Mesenchymal stem cell (in vitro differentiated cells and primary cell): ENCODE data around the gene GREM2. TPM values are rescaled to one million over a fixed set of nuclear protein-coding genes. Genes with fewer than 3 reads are reported as not detected.
A peak's percentile ranks its signal among the peaks of the same experiment; 100 is the strongest.

ENCODE experiments used
- DNase-seq: peaks from one replicate; pipeline ENCODE4 v3.0.0-alpha.2; 2013
- H2AFZ ChIP-seq: one replicate; pipeline ENCODE4 v1.6.1; 2013; ENCODE audit warnings: low read depth, mild to moderate bottlenecking, control low read depth, inconsistent platforms, low read length, moderate library complexity
- H2AK5ac ChIP-seq: 2 replicates; pipeline ENCODE4 v1.6.1; 2013; ENCODE audit warnings: low read length, moderate library complexity, mild to moderate bottlenecking, inconsistent platforms; ENCODE audit not compliant: severe bottlenecking
- H2BK120ac ChIP-seq: one replicate; pipeline ENCODE4 v1.6.1; 2013; ENCODE audit warnings: low read depth, mild to moderate bottlenecking, inconsistent platforms, low read length, moderate library complexity
- H2BK12ac ChIP-seq, 2 experiments: one replicate each; pipeline ENCODE4 v1.6.1; 2013; ENCODE audit warnings: inconsistent platforms in 2 of 2, low read length in 2 of 2, mild to moderate bottlenecking in 2 of 2, moderate library complexity in 2 of 2, control low read depth in 1 of 2
- H2BK15ac ChIP-seq: one replicate; pipeline ENCODE4 v1.6.1; 2013; ENCODE audit warnings: mild to moderate bottlenecking, low read depth, inconsistent platforms; ENCODE audit not compliant: poor library complexity, severe bottlenecking
- H2BK5ac ChIP-seq: 2 replicates; pipeline ENCODE4 v1.6.1; 2013; ENCODE audit warnings: low read depth, mild to moderate bottlenecking, low read length, control low read depth, inconsistent platforms; ENCODE audit not compliant: poor library complexity, severe bottlenecking
- H3K14ac ChIP-seq, 2 experiments: one replicate each; pipeline ENCODE4 v1.6.1; 2013; ENCODE audit warnings: inconsistent platforms in 2 of 2, low read length in 2 of 2, control low read depth in 1 of 2, mild to moderate bottlenecking in 1 of 2, moderate library complexity in 1 of 2
- H3K18ac ChIP-seq, 2 experiments: one replicate each; pipeline ENCODE4 v1.6.1; 2013; ENCODE audit warnings: inconsistent platforms in 2 of 2, low read length in 2 of 2, control low read depth in 1 of 2, low read depth in 1 of 2, mild to moderate bottlenecking in 1 of 2
- H3K23ac ChIP-seq, 2 experiments: one replicate each; pipeline ENCODE4 v1.6.1; 2013; ENCODE audit warnings: inconsistent platforms in 2 of 2, low read length in 2 of 2, mild to moderate bottlenecking in 2 of 2, moderate library complexity in 2 of 2, control low read depth in 1 of 2
- H3K27ac ChIP-seq: 2 replicates; pipeline ENCODE4 v1.5.1; 2013; ENCODE audit warnings: mild to moderate bottlenecking, moderate library complexity, low read length, control low read depth, inconsistent platforms; ENCODE audit not compliant: poor library complexity, severe bottlenecking
- H3K27me3 ChIP-seq, 2 experiments: 2 replicates each; pipeline versions ENCODE4 v1.6.1 to v1.7.0; 2013; ENCODE audit warnings: low read length in 2 of 2, mild to moderate bottlenecking in 2 of 2, moderate library complexity in 2 of 2, control low read depth in 1 of 2, inconsistent platforms in 1 of 2; ENCODE audit not compliant: control insufficient read depth in 1 of 2, insufficient read depth in 1 of 2
- H3K36me3 ChIP-seq, 2 experiments: 2 replicates each; pipeline versions ENCODE4 v1.6.1 to v1.7.0; 2013; ENCODE audit warnings: low read length in 2 of 2, control low read depth in 1 of 2, inconsistent platforms in 1 of 2, low read depth in 1 of 2, mild to moderate bottlenecking in 1 of 2; ENCODE audit not compliant: insufficient read depth in 2 of 2, control insufficient read depth in 1 of 2
- H3K4ac ChIP-seq, 2 experiments: one replicate each; pipeline ENCODE4 v1.6.1; 2013; ENCODE audit warnings: inconsistent platforms in 2 of 2, low read length in 2 of 2, mild to moderate bottlenecking in 2 of 2, moderate library complexity in 2 of 2, control low read depth in 1 of 2, low read depth in 1 of 2
- H3K4me1 ChIP-seq: 2 replicates; pipeline ENCODE4 v1.6.1; 2013; ENCODE audit warnings: low read depth, low read length, control low read depth; ENCODE audit not compliant: control insufficient read depth, insufficient read depth
- H3K4me2 ChIP-seq: 2 replicates; pipeline ENCODE4 v1.6.1; 2013; ENCODE audit warnings: low read length, mild to moderate bottlenecking, inconsistent platforms; ENCODE audit not compliant: poor library complexity, severe bottlenecking
- H3K4me3 ChIP-seq, 2 experiments: 2 replicates each; pipeline versions ENCODE4 v1.5.1 to v1.7.0; 2013; ENCODE audit warnings: low read length in 2 of 2, mild to moderate bottlenecking in 2 of 2, control low read depth in 1 of 2, low read depth in 1 of 2; ENCODE audit not compliant: insufficient read depth in 1 of 2
- H3K79me1 ChIP-seq: replicated peaks from 2 replicates; pipeline ENCODE4 v1.6.1; 2013; ENCODE audit warnings: mild to moderate bottlenecking, control low read depth, low read length, inconsistent platforms; ENCODE audit not compliant: poor library complexity, severe bottlenecking
- H3K9ac ChIP-seq: 2 replicates; pipeline ENCODE4 v1.7.0; 2013; ENCODE audit warnings: mild to moderate bottlenecking, low read length, moderate library complexity
- H3K9me3 ChIP-seq: 2 replicates; pipeline ENCODE4 v1.7.0; 2013; ENCODE audit warnings: mild to moderate bottlenecking, low read length; ENCODE audit not compliant: control insufficient read depth
- H4K8ac ChIP-seq: one replicate; pipeline ENCODE4 v1.6.1; 2013; ENCODE audit warnings: inconsistent platforms, mild to moderate bottlenecking, low read length, moderate library complexity
- H4K91ac ChIP-seq: one replicate; pipeline ENCODE4 v1.6.1; 2013; ENCODE audit warnings: mild to moderate bottlenecking, low read length, inconsistent platforms
- whole genome bisulfite sequencing: methylation state at CpG from one replicate; pipeline ENCODE4 v1.1.7; 2013; ENCODE audit warnings: mixed read lengths; 5-methylcytosine and 5-hydroxymethylcytosine counted together
- polyA plus RNA-seq, 2 experiments: library from polyadenylated mRNA; stranded (reverse); fragments of 200-250 nt; gene quantifications; one replicate each; pipeline ENCODE4 v1.2.3, GENCODE V29; 2013

GREM2 gene
- 2.2 TPM for polyA plus RNA-seq (2013, experiment 1 of 2)
- polyA plus RNA-seq (2013, experiment 2 of 2), result 2.2 TPM

DNA sequence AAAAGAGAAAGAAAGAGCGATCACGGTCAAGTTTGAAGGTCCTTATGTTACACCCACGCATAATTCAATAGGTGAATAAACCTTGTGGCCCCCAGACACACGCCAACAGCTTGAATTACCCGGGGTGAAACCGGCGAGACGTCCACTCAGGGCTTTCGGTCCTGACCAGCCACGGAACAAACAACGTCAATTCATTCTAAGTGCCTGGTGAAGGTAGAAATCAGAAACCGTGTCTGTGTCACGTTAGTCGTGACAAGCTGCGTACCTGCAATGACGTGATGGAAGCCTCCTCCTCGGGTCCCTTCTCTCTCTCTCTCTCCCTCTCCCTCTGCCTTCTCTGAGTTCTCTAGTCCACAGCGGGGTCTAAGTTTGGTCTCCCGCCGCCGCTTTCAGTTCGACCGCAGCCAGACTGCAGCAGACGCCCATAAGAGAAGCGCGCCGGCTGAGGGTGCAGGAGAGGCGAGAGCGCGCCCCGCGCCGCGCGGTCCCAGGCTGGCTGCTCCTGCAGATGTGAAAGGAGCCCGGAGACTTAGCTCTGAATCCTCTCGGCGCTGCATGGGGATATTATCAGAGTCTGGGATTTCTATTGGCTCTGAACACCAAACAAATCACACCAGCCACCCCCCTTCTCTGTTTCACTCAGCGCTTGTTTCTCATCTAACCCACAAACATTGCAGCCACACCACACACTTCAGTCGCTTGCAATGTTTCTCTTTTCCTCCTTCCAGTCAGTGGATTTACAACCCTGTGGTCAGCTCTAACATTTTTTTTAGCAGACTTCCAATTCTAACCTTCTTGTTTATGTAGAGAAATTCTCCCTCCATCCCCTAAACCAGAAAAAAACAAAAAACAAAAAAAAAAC, at the start of gene GREM2:
TSS of gene GREM2 (minus strand) at position 537 of the 862 bp plus-strand sequence. CDS start 118,680 bp downstream, outside the sequence.
- Histone ChIP-seq H3K36me3 (no peaks in the 10 kb centered on the region), H2BK5ac (no peak within 1 kb of the TSS), H3K79me1 (peaks cover 2% of the 10 kb centered on the region), H2AFZ (peak within 1 kb of the TSS; percentile 18), H3K9me3 (no peaks in the 10 kb centered on the region), H3K23ac (no peak within 1 kb of the TSS), H2BK120ac (no peak within 1 kb of the TSS), H3K27me3 (peaks cover 0 to 5% of the 10 kb centered on the region in 2 experiments), H2AK5ac (no peak within 1 kb of the TSS), H4K91ac (no peak within 1 kb of the TSS), H3K4me1 (no peaks in the 10 kb centered on the region), H4K8ac (no peak within 1 kb of the TSS), H3K14ac (no peak within 1 kb of the TSS), H3K9ac (peak within 1 kb of the TSS; percentile 88), H3K4me2 (peak within 1 kb of the TSS; percentile 97), H3K4ac (no peak within 1 kb of the TSS), H3K27ac (no peak within 1 kb of the TSS), H3K4me3 (peak within 1 kb of the TSS; percentile 58 to 90), H2BK12ac (peak within 1 kb of the TSS in 1 of 2 experiments; percentile 71), H2BK15ac (no peak within 1 kb of the TSS), H3K18ac (peak within 1 kb of the TSS; percentile 3 to 11)
- DNase-seq, result peak; percentile 97
- WGBS, result under 1% methylated on average over 39 of the region's 40 CpGs

DNA sequence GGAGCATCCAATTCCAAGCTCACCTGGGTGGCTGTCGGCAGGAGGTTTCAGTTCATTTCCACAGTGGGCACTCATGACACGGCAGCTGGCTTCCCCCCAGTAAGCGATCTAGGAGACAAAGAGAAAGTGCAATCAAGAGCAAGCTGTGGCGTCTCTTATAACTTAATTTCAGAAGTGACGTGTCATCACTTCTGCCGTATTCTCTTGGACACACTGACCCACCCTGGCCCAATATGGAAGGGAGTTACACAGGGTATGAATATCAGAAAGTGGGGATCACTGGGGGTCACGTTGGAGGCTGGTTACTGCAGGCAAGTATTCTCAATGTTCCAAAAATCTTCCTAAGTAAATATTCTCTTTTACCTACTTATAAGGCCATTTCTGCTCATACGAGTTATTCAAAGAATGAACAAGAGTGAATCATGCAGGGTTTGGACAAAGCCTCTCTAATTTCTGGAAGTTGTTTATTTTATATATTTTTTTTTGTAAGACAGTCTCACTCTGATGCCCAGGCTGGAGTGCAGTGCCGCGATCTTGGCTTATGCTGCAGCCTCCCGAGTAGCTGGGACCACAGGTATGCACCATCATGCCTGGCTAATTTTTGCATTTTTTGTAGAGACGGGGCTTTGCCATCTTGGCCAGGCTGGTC, 46.5 kb upstream of the GREM2 start:
- Histone ChIP-seq H3K9me3 (no peaks in the 10 kb centered on the region), H3K27me3 (no peaks in the 10 kb centered on the region), H2BK15ac (no peak overlapping the region), H3K14ac (no peak overlapping the region), H3K4me3 (no peak overlapping the region), H3K4me2 (no peak overlapping the region), H3K36me3 (no peaks in the 10 kb centered on the region), H4K8ac (no peak overlapping the region), H2BK5ac (no peak overlapping the region), H3K79me1 (no peaks in the 10 kb centered on the region), H3K4ac (no peak overlapping the region), H2AK5ac (no peak overlapping the region), H3K9ac (no peak overlapping the region), H3K18ac (no peak overlapping the region), H3K4me1 (peaks cover 4% of the 10 kb centered on the region), H2BK120ac (no peak overlapping the region), H2BK12ac (no peak overlapping the region), H3K23ac (no peak overlapping the region), H3K27ac (no peak overlapping the region), H4K91ac (no peak overlapping the region), H2AFZ (no peak overlapping the region)
- no peak for DNase-seq
- WGBS, result 78% methylated on average over 10 of the region's 12 CpGs

DNA sequence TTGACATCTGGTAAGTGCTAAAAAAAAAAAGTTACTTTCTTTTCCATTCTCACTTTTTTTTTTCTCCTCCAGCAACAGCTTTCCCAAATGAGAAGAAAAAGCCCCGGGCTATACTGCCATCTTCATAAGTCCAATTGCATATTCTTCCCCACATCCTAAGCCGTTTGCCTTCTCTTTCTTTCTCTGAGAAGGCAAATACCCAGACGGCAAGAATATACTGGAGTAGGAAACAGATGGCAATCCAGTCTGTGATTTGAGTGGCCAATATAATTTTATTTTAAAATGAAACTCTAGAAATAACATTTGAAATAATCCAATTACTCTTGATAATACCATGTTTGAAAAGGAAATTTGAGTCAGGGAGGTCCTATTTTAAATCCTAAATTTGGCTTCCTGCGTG, 44.6 kb upstream of the GREM2 start:
- Histone ChIP-seq H3K18ac (no peak overlapping the region), H3K4me1 (peaks cover 4% of the 10 kb centered on the region), H2BK12ac (no peak overlapping the region), H3K4me2 (no peak overlapping the region), H2BK5ac (no peak overlapping the region), H3K4me3 (no peak overlapping the region), H2AK5ac (no peak overlapping the region), H3K27me3 (no peaks in the 10 kb centered on the region), H3K27ac (no peak overlapping the region), H3K9me3 (no peaks in the 10 kb centered on the region), H3K4ac (no peak overlapping the region), H2AFZ (no peak overlapping the region), H3K14ac (no peak overlapping the region), H3K23ac (no peak overlapping the region), H2BK120ac (no peak overlapping the region), H3K79me1 (no peaks in the 10 kb centered on the region), H4K91ac (no peak overlapping the region), H3K9ac (no peak overlapping the region), H2BK15ac (no peak overlapping the region), H4K8ac (no peak overlapping the region), H3K36me3 (no peaks in the 10 kb centered on the region)
- 94% methylated on average over 2 of the region's 4 CpGs for WGBS
- no peak for DNase-seq

DNA sequence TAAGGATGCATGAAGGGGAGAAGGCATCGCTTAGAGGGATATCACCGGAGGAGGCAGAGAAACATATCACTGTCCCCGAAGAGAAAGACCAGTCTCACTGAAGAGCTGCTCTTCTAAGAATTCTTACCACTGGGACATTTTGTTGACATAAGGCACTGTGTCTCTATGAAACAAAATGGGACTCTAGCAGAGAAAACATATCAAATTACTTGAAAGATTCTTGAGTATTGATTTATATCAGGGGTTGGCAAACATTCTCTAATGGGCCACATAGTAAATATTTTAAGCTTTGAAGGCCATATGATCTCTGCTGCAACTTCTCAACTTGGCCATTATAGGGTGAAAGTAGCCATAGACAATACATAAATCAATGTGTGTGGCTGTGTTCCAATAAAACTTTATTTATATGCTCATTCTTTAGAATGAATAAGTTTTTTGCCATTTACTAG, 41.0 kb upstream of the GREM2 start:
- H2BK12ac ChIP-seq, result no peak overlapping the region
- no peak overlapping the region for H3K27ac ChIP-seq
- no peak overlapping the region for H3K18ac ChIP-seq
- no peak overlapping the region for H2BK5ac ChIP-seq
- no peak overlapping the region for H2AFZ ChIP-seq
- no peak overlapping the region for H3K4ac ChIP-seq
- H3K23ac ChIP-seq, result no peak overlapping the region
- no peaks in the 10 kb centered on the region for H3K4me1 ChIP-seq
- H3K4me3 ChIP-seq, result peak overlapping the region in 1 of 2 experiments; percentile 55
- whole genome bisulfite sequencing, result 94% methylated on average over 3 of the region's 3 CpGs
- H4K91ac ChIP-seq, result no peak overlapping the region
- no peaks in the 10 kb centered on the region for H3K9me3 ChIP-seq
- peak overlapping the region; percentile 2 for H3K9ac ChIP-seq
- no peak overlapping the region for H4K8ac ChIP-seq
- H3K36me3 ChIP-seq, result no peaks in the 10 kb centered on the region
- H2AK5ac ChIP-seq, result no peak overlapping the region
- no peaks in the 10 kb centered on the region for H3K79me1 ChIP-seq
- DNase-seq, result no peak
- no peak overlapping the region for H2BK120ac ChIP-seq
- H3K14ac ChIP-seq, result no peak overlapping the region
- H2BK15ac ChIP-seq, result no peak overlapping the region
- H3K4me2 ChIP-seq, result no peak overlapping the region
- H3K27me3 ChIP-seq, result no peaks in the 10 kb centered on the region
